Sigmoid colon (tissue), 7 donors: ENCODE results near the gene MYH10. TPM values are rescaled to one million over a fixed set of nuclear protein-coding genes. Genes with fewer than 3 reads are reported as not detected.

Experiments
- DNase-seq: peaks from one replicate; pipeline ENCODE4 v3.0.0-alpha.2; 2019
- H3K27ac ChIP-seq, 4 donors: fragments of 200-600 bp; sonication (generic); one replicate each; pipeline ENCODE4 v1.5.1; 2016 to 2019; ENCODE audit warnings: mild to moderate bottlenecking in 1 of 4
- H3K27me3 ChIP-seq, 3 donors: fragments of 200-600 bp; sonication (generic); one replicate each; pipeline ENCODE4 v1.5.1; 2019; ENCODE audit warnings: mild to moderate bottlenecking in 1 of 3
- H3K36me3 ChIP-seq, 4 donors: fragments of 200-600 bp; sonication (generic); one replicate each; pipeline ENCODE4 v1.5.1; 2016 to 2019
- H3K4me1 ChIP-seq, 4 donors: fragments of 200-600 bp; sonication (generic); one replicate each; pipeline ENCODE4 v1.5.1; 2017 to 2019
- H3K4me3 ChIP-seq, 4 donors: fragments of 200-600 bp; sonication (generic); one replicate each; pipeline ENCODE4 v1.5.1; 2017 to 2019; ENCODE audit warnings: mild to moderate bottlenecking in 2 of 4, moderate library complexity in 1 of 4
- H3K9me3 ChIP-seq, 4 donors: fragments of 200-600 bp in 3 of 4; sonication (generic) in 3 of 4; one replicate each; pipeline versions ENCODE4 v1.5.1 to v1.6.1; 2013 to 2019
- CTCF ChIP-seq, 4 experiments: fragments of 450-650 bp in 3 of 4; fragments of 200-600 bp in 1 of 4; IDR thresholded peaks; one replicate each; pipeline ENCODE4 v1.5.1; 2016 to 2019; ENCODE audit warnings: antibody characterized with exemption in 4 of 4, mild to moderate bottlenecking in 3 of 4, moderate library complexity in 2 of 4
- EP300 ChIP-seq, 4 donors: sonication (generic); formaldehyde crosslinking; IDR thresholded peaks; one replicate each; pipeline ENCODE4 v1.6.1; 2017; ENCODE audit warnings: antibody characterized with exemption in 4 of 4
- POLR2A ChIP-seq, 2 donors: fragments of 450-650 bp; IDR thresholded peaks; one replicate each; pipeline ENCODE4 v1.6.1; 2016; ENCODE audit warnings: antibody characterized with exemption in 2 of 2, mild to moderate bottlenecking in 2 of 2, moderate library complexity in 2 of 2
- POLR2AphosphoS5 ChIP-seq, 4 donors: sonication (generic); formaldehyde crosslinking; IDR thresholded peaks; one replicate each; pipeline ENCODE4 v1.6.1; 2017; ENCODE audit warnings: antibody characterized with exemption in 4 of 4
- WGBS, 2 donors: extraction: QIAGEN DNeasy Blood & Tissue Kit; methylation state at CpG; one replicate each; pipeline ENCODE4 v1.1.7; 2013; 5-methylcytosine and 5-hydroxymethylcytosine counted together
- intact Hi-C: fragments of 100-400 bp; cut with DNase I; formaldehyde crosslinking; loops from one replicate; pipeline ENCODE4 v1.15.1; 2023
- polyA plus RNA-seq, 3 donors: library from polyadenylated mRNA; stranded (reverse); fragments of 200-250 nt; gene quantifications; one replicate each; pipeline ENCODE4 v1.2.3, GENCODE V29; 2013
- total RNA-seq, 4 donors: library from RNA; depleted of rRNA; stranded (reverse); fragments of >200 nt; gene quantifications; one replicate each; pipeline ENCODE4 v1.1.0, GENCODE V29; 2016
- donor health status: healthy with polysubstance abuse.
- donor health status: Bipolar disorder and iron deficiency.
- donor health status: healthy.

Gene MYH10
- total and polyA plus RNA-seq, 7 donors: 0.92 to 34.6 (median 22.8) TPM

GRCh38 chr17:8563981-8564602, 66.4 kb downstream of the MYH10 start:
- intact Hi-C loops: no loop called here
- WGBS, 2 donors: 67 to 70% methylated on average over 7 of the region's 7 CpGs
- no peaks in the 10 kb centered on the region for H3K27me3 ChIP-seq
- H3K4me1 ChIP-seq: peaks cover 0 to 15% (median 6%) of the 10 kb centered on the region in 4 donors
- no peak for DNase-seq
- no peak overlapping the region for H3K4me3 ChIP-seq
- no peak overlapping the region for H3K27ac ChIP-seq
- no peak for TF ChIP-seq POLR2A (IDR thresholded peaks at IDR 0.05)
- no peak for TF ChIP-seq CTCF (IDR thresholded peaks at IDR 0.05)
- no peak for TF ChIP-seq EP300 (IDR thresholded peaks at IDR 0.05)
- TF ChIP-seq POLR2AphosphoS5 (IDR thresholded peaks at IDR 0.05): no peak
- H3K36me3 ChIP-seq: peaks cover 0 to 23% (median 3%) of the 10 kb centered on the region in 4 donors
- no peaks in the 10 kb centered on the region for H3K9me3 ChIP-seq

GRCh38 chr17:8563024-8563776, 67.3 kb downstream of the MYH10 start:
- Histone ChIP-seq H3K27ac (no peak overlapping the region), H3K27me3 (no peaks in the 10 kb centered on the region), H3K36me3 (peaks cover 0 to 14% (median 0%) of the 10 kb centered on the region in 4 donors), H3K4me1 (peaks cover 0 to 15% (median 6%) of the 10 kb centered on the region in 4 donors), H3K9me3 (no peaks in the 10 kb centered on the region), H3K4me3 (no peak overlapping the region)
- intact Hi-C loops: no loop called here
- no peak for DNase-seq
- WGBS, 2 donors: 79 to 83% methylated on average over 5 of the region's 5 CpGs
- no peak for TF ChIP-seq EP300 (IDR thresholded peaks at IDR 0.05)
- no peak for TF ChIP-seq POLR2AphosphoS5 (IDR thresholded peaks at IDR 0.05)
- no peak for TF ChIP-seq CTCF (IDR thresholded peaks at IDR 0.05)
- TF ChIP-seq POLR2A (IDR thresholded peaks at IDR 0.05): no peak

GRCh38 chr17:8558144-8558543, 72.4 kb downstream of the MYH10 start:
- H3K9me3 ChIP-seq: no peaks in the 10 kb centered on the region
- peaks cover 0 to under 1% (median 0%) of the 10 kb centered on the region in 4 donors for H3K4me1 ChIP-seq
- no peak overlapping the region for H3K27ac ChIP-seq
- DNase-seq: no peak
- intact Hi-C loops: no loop called here
- H3K4me3 ChIP-seq: no peak overlapping the region
- peaks cover 0 to 12% (median 0%) of the 10 kb centered on the region in 4 donors for H3K36me3 ChIP-seq
- no peaks in the 10 kb centered on the region for H3K27me3 ChIP-seq
- 81 to 82% methylated on average over 1 of the region's 1 CpG for WGBS, 2 donors
- TF ChIP-seq CTCF (IDR thresholded peaks at IDR 0.05) (no peak), POLR2AphosphoS5 (IDR thresholded peaks at IDR 0.05) (no peak), POLR2A (IDR thresholded peaks at IDR 0.05) (no peak), EP300 (IDR thresholded peaks at IDR 0.05) (no peak)

DNA sequence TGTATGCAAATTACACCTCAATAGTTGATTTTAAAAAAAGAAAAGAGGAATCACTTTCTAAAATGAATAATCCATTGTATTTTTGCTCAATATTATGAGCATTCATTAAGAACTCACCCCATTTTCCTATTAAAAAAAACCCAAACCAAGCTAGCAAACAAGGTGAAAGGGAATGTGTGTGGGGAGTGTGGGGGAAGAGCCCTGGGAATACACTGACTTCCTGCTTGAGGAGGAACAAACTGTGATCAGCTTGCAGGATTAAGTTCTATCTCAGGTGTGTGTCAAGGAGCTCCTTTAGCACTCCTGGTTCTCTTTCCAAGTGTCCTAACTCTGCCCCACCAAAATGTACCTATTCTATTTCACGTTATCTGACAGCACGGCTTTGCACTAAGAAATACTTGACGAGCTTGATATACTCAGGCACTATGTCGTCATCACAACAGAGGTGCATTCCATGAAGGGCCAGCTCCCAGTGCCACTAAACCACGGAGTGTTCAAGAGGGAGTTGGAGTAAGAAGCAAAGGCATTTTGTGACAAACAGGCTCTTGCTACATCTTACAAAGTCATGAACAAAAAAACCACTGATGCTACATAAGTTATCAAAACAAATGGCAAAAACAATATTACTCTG, 73.2 kb downstream of the MYH10 start:
- Histone ChIP-seq H3K4me1 (no peaks in the 10 kb centered on the region), H3K4me3 (no peak overlapping the region), H3K27me3 (no peaks in the 10 kb centered on the region), H3K27ac (no peak overlapping the region), H3K36me3 (peaks cover 0 to 12% (median 0%) of the 10 kb centered on the region in 4 donors), H3K9me3 (no peaks in the 10 kb centered on the region)
- WGBS, 2 donors: 86 to 89% methylated on average over 5 of the region's 5 CpGs
- no peak for DNase-seq
- TF ChIP-seq POLR2A (IDR thresholded peaks at IDR 0.05) (no peak), POLR2AphosphoS5 (IDR thresholded peaks at IDR 0.05) (no peak), EP300 (IDR thresholded peaks at IDR 0.05) (no peak), CTCF (IDR thresholded peaks at IDR 0.05) (no peak)
- intact Hi-C loops: no loop called here
